Gastrocnemius medialis (tissue), 4 donors: ENCODE results near the gene ISM2.

Experiments used
- POLR2A ChIP-seq, 2 donors: fragments of 450-650 bp; IDR thresholded peaks; one replicate each; pipeline ENCODE4 v1.6.1; 2017; ENCODE audit warnings: antibody characterized with exemption in 2 of 2, mild to moderate bottlenecking in 2 of 2, moderate library complexity in 2 of 2
- TF ChIP-seq, protein P1 (sequence below), 5 experiments: fragments of 450-650 bp in 3 of 5; fragments of 200-600 bp in 2 of 5; sonication (generic) in 2 of 5; IDR thresholded peaks in 4 of 5; conservative IDR thresholded peaks in 1 of 5; 1 replicate in 4 of 5; 2 replicates in 1 of 5; pipeline ENCODE4 v1.5.1; 2016 to 2019; ENCODE audit warnings: antibody characterized with exemption in 5 of 5, mild to moderate bottlenecking in 3 of 5, moderate library complexity in 3 of 5

- TF ChIP-seq, protein P1, sequence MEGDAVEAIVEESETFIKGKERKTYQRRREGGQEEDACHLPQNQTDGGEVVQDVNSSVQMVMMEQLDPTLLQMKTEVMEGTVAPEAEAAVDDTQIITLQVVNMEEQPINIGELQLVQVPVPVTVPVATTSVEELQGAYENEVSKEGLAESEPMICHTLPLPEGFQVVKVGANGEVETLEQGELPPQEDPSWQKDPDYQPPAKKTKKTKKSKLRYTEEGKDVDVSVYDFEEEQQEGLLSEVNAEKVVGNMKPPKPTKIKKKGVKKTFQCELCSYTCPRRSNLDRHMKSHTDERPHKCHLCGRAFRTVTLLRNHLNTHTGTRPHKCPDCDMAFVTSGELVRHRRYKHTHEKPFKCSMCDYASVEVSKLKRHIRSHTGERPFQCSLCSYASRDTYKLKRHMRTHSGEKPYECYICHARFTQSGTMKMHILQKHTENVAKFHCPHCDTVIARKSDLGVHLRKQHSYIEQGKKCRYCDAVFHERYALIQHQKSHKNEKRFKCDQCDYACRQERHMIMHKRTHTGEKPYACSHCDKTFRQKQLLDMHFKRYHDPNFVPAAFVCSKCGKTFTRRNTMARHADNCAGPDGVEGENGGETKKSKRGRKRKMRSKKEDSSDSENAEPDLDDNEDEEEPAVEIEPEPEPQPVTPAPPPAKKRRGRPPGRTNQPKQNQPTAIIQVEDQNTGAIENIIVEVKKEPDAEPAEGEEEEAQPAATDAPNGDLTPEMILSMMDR (IDR thresholded peaks at IDR 0.05 in 4 of 5, conservative IDR thresholded peaks at IDR 0.05 in 1 of 5), result no peak
- no peak for TF ChIP-seq POLR2A (IDR thresholded peaks at IDR 0.05)
Measured at GRCh38 chr14:77439861-77440260, 58.8 kb downstream of the ISM2 start.
